ENCODE data around the gene RORB.

RORB gene

DNA sequence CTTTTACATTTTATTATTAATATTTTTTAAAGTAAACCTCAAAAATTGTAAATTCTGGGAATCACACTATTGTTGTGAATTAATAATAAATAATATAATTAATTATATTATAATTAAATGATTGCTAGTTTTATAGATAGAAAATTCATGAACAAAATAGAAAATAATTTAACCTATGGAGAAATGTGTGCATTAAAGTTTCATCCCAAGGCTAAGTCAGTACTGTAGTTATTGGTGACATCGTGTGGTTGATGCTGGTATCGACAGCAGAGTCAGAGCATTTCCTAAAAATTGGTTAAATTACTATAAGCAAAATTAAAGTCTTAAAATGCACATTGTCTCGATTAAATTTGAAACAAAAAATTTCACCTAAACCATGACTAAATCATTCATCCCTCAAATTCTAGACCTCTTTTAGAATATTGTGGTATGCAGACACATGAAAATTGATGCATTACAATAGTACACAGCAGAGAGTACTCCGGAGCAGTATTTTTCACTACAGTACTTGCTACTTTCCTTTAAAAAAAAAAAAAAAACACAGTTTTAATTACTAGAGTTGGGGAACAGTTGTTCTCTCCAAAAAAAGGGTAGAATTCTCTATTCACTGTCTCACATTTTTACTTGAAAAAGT is 73.9 kb downstream of the RORB start:
- H3K36me3 ChIP-seq: no peaks in the 10 kb centered on the region
- no peak overlapping the region for H3K27ac ChIP-seq
- H3K4me1 ChIP-seq (ENCODE audit: control insufficient read depth in 1 of 2, insufficient read depth in 1 of 2, low read depth in 1 of 2, low read length in 1 of 2): no peaks in the 10 kb centered on the region
- H3K27me3 ChIP-seq: no peaks in the 10 kb centered on the region
- H3K4me3 ChIP-seq (ENCODE audit: low read depth in 1 of 2, low read length in 1 of 2): no peak overlapping the region
- TF ChIP-seq, protein P1, sequence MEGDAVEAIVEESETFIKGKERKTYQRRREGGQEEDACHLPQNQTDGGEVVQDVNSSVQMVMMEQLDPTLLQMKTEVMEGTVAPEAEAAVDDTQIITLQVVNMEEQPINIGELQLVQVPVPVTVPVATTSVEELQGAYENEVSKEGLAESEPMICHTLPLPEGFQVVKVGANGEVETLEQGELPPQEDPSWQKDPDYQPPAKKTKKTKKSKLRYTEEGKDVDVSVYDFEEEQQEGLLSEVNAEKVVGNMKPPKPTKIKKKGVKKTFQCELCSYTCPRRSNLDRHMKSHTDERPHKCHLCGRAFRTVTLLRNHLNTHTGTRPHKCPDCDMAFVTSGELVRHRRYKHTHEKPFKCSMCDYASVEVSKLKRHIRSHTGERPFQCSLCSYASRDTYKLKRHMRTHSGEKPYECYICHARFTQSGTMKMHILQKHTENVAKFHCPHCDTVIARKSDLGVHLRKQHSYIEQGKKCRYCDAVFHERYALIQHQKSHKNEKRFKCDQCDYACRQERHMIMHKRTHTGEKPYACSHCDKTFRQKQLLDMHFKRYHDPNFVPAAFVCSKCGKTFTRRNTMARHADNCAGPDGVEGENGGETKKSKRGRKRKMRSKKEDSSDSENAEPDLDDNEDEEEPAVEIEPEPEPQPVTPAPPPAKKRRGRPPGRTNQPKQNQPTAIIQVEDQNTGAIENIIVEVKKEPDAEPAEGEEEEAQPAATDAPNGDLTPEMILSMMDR (IDR thresholded peaks at IDR 0.05): no peak
- no peaks in the 10 kb centered on the region for H3K9me3 ChIP-seq

DNA sequence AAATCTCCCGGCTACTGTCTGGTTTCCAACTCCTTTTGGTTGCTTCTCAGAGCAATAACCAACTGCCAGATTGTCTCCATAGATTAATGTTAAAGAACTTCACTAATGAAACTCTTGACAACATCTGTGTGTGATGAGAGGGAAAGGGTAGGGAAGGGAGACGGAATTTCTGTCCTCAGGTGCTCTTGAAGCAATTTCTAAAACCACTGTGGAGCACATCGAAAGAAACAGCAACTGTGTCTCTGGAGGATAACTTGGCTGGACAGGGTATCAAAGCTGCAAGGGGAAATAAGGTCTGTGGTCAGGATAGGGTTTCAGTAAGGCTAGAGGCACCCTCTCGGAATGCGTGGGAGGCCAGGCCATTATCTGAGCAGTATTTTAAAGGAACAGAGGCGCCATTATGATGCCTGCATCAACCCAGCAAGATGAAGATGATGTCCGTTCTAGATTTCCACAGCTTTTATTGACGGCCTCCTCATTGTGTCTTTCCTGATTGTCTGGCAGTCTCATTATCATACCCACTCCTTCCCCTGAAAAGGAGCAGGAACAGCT is 76.6 kb downstream of the RORB start:
- H3K27me3 ChIP-seq: no peaks in the 10 kb centered on the region
- no peak overlapping the region for H3K27ac ChIP-seq
- H3K4me3 ChIP-seq (ENCODE audit: low read depth in 1 of 2, low read length in 1 of 2): no peak overlapping the region
- TF ChIP-seq, protein P1 (IDR thresholded peaks at IDR 0.05): no peak
- H3K4me1 ChIP-seq (ENCODE audit: control insufficient read depth in 1 of 2, insufficient read depth in 1 of 2, low read depth in 1 of 2, low read length in 1 of 2): no peaks in the 10 kb centered on the region
- no peaks in the 10 kb centered on the region for H3K9me3 ChIP-seq
- H3K36me3 ChIP-seq: no peaks in the 10 kb centered on the region

DNA sequence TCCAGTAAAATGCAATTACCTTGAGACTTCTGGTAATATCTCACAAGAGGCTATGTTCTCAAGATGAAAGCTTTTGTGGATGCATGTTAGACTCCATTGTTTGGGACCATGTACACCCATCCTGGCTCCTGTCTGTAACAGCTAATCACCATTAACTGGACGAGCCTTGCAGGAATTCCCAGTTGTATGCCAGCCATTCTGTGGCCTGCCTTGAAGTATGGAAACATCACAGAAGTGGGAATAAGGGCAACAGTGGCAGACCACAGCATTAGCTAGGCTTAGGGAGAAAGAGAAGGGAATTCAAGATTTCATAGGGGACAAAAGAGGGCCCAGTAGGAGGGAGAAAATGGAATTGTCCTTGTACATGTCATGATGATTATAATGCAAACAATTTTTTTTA is 79.0 kb downstream of the RORB start:
- Histone ChIP-seq H3K4me3 (ENCODE audit: low read depth in 1 of 2, low read length in 1 of 2) (no peak overlapping the region), H3K4me1 (ENCODE audit: control insufficient read depth in 1 of 2, insufficient read depth in 1 of 2, low read depth in 1 of 2, low read length in 1 of 2) (no peaks in the 10 kb centered on the region), H3K36me3 (no peaks in the 10 kb centered on the region), H3K27ac (no peak overlapping the region), H3K9me3 (no peaks in the 10 kb centered on the region), H3K27me3 (no peaks in the 10 kb centered on the region)
- TF ChIP-seq, protein P1 (IDR thresholded peaks at IDR 0.05): no peak

DNA sequence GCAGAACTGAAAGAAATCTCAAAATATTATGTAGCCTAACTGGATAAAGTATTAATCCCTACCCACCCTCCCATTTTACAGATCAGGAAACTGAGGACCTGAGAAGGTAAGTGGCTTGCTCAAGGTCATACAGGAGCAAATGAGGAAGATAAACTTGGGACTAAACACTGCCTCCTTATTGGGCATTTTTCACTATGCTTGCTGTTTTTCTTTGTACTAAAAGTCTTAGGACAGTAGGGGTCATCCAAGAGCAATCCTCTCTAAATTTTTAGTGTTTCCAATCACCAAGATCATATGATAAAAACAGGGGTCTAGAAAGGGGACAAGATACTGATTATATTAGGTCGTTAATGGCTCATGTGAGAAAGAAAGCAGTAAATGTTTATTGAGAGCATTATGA is 80.8 kb downstream of the RORB start:
- H3K4me1 ChIP-seq (ENCODE audit: control insufficient read depth in 1 of 2, insufficient read depth in 1 of 2, low read depth in 1 of 2, low read length in 1 of 2): no peaks in the 10 kb centered on the region
- no peaks in the 10 kb centered on the region for H3K36me3 ChIP-seq
- TF ChIP-seq, protein P1 (IDR thresholded peaks at IDR 0.05): no peak
- H3K27ac ChIP-seq: no peak overlapping the region
- no peak overlapping the region for H3K4me3 ChIP-seq (ENCODE audit: low read depth in 1 of 2, low read length in 1 of 2)
- no peaks in the 10 kb centered on the region for H3K9me3 ChIP-seq
- no peaks in the 10 kb centered on the region for H3K27me3 ChIP-seq

DNA sequence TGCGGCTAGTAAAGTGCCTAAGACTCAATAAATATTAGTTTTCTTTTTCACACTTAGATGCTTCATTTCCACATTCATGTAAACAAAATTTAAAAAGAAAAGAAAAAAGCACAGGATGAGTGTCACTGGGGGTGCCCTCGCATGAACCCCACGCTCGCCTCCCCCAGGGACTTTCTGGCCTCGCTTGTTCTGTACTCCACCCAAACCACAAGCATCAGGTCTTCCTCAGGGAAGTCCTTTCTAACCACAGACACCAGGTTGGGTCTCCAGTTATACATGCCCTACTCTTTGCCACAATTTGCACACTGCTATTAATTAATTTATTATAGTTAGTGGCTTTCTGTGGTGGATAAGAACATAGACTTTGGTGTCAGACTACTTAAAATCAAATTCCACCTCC is 92.4 kb downstream of the RORB start:
- Histone ChIP-seq H3K9me3 (no peaks in the 10 kb centered on the region), H3K36me3 (no peaks in the 10 kb centered on the region)
- TF ChIP-seq, protein P1 (IDR thresholded peaks at IDR 0.05): no peak

More for the DNA sequence above, 92.4 kb downstream of the RORB start:
- no peak overlapping the region for H3K27ac ChIP-seq
- no peak overlapping the region for H3K4me3 ChIP-seq (ENCODE audit: low read depth in 1 of 2, low read length in 1 of 2)
- no peaks in the 10 kb centered on the region for H3K27me3 ChIP-seq
- no peaks in the 10 kb centered on the region for H3K4me1 ChIP-seq (ENCODE audit: control insufficient read depth in 1 of 2, insufficient read depth in 1 of 2, low read depth in 1 of 2, low read length in 1 of 2)

Measured in neutrophil (primary cell).